Panc1 (cell line): ENCODE measurements around the gene GLIS1.

Source experiments
- CTCF ChIP-seq: fragments of 450-650 bp; IDR thresholded peaks from 2 replicates; pipeline ENCODE4 v1.5.1; 2017; ENCODE audit warnings: mild to moderate bottlenecking
- POLR2AphosphoS5 ChIP-seq: IDR thresholded peaks from 2 replicates; pipeline ENCODE4 v1.6.1; 2012; ENCODE audit warnings: mild to moderate bottlenecking, low read depth, low read length, moderate library complexity

GRCh38 chr1:53615101-53615500 lies 123.9 kb downstream of the GLIS1 start:
- TF ChIP-seq CTCF (no peak), POLR2AphosphoS5 (no peak)
